ENCODE measurements around the gene MSH2. TPM values are rescaled to one million over a fixed set of nuclear protein-coding genes. Genes with fewer than 3 reads are reported as not detected.

The MSH2 gene
- total RNA-seq, 1 donor from 2014 or later: 38.1 TPM

DNA sequence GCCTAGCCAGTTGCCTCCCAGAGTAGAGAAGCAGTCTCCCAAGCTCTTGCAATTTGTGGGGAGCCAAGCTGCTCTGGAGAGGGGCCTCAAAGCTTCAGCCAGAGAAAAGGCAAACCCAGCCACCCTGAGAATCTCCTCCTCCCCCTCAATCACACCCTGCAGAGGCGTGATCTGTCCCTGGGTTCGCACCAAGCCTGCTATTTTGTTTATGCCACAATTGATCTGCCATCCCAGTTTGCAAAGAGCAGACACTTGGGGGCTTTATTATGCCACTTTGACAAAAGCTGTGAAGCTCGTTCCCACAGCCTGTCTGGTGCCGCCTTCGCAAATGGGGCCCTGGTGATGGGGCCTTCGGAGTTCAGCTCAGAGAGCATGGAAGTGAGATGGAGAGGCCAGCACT is 125.5 kb downstream of the MSH2 start:
- no peak overlapping the region for H3K4me3 ChIP-seq (ENCODE audit: low read depth, low read length)
- TF ChIP-seq, protein P1, sequence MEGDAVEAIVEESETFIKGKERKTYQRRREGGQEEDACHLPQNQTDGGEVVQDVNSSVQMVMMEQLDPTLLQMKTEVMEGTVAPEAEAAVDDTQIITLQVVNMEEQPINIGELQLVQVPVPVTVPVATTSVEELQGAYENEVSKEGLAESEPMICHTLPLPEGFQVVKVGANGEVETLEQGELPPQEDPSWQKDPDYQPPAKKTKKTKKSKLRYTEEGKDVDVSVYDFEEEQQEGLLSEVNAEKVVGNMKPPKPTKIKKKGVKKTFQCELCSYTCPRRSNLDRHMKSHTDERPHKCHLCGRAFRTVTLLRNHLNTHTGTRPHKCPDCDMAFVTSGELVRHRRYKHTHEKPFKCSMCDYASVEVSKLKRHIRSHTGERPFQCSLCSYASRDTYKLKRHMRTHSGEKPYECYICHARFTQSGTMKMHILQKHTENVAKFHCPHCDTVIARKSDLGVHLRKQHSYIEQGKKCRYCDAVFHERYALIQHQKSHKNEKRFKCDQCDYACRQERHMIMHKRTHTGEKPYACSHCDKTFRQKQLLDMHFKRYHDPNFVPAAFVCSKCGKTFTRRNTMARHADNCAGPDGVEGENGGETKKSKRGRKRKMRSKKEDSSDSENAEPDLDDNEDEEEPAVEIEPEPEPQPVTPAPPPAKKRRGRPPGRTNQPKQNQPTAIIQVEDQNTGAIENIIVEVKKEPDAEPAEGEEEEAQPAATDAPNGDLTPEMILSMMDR (conservative IDR thresholded peaks at IDR 0.05; ENCODE audit: low read depth, low read length): no peak
- DNase-seq (ENCODE audit: low read depth): no peak

DNA sequence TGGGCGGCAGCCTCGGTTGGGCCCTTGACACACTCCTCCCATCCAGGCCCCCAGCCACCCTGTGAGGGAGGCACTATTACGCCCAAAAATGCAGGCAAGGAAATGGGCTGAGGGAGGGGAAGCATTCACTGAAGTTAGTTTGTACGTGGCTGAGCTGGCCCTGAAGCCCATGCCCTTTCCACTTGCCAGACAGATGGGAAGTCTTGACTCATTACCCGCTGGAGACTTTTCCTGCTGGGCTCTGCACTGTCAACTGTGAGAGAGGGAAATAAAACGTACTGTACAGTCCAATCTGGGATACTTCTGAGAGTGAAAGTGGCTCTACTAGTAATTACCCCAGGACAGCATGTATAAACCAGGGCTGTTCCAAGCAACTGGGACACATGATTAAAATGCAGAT is 125.9 kb downstream of the MSH2 start:
- H3K4me3 ChIP-seq (ENCODE audit: low read depth, low read length): no peak overlapping the region
- DNase-seq (ENCODE audit: low read depth): no peak
- TF ChIP-seq, protein P1 (conservative IDR thresholded peaks at IDR 0.05; ENCODE audit: low read depth, low read length): no peak

DNA sequence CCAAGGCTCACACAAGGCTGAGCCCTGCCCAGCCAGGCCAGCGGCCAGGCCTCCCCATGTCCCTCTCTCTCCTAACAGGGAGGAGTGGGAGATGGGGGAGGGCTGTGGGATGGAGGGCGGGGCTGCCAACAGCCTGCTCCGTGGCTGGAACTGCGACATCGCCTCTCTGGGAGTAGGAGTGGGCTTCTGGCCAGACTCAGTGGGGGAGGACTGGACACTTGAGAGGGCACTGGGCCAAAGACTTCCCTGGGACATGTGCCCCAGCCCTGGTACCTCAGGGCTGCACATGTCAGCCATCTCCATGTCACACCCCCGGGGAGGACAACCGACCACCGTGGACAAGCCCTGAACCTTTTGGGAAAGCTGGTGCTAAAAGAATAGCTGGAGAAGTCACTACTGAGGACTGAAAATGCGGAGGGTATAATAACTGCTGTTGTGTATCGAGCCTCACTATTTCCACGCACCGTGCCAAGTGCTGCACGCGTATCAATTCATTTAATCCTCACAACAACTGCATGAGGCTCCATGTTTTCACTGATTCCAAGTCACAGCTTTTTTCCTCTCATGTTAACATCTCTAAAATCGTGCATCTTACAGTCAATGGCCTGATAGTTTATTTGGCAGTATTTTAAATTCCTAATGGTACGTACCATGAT is 127.3 kb downstream of the MSH2 start:
- DNase-seq (ENCODE audit: low read depth): no peak
- H3K4me3 ChIP-seq (ENCODE audit: low read depth, low read length): no peak overlapping the region
- TF ChIP-seq, protein P1 (conservative IDR thresholded peaks at IDR 0.05; ENCODE audit: low read depth, low read length): no peak

DNA sequence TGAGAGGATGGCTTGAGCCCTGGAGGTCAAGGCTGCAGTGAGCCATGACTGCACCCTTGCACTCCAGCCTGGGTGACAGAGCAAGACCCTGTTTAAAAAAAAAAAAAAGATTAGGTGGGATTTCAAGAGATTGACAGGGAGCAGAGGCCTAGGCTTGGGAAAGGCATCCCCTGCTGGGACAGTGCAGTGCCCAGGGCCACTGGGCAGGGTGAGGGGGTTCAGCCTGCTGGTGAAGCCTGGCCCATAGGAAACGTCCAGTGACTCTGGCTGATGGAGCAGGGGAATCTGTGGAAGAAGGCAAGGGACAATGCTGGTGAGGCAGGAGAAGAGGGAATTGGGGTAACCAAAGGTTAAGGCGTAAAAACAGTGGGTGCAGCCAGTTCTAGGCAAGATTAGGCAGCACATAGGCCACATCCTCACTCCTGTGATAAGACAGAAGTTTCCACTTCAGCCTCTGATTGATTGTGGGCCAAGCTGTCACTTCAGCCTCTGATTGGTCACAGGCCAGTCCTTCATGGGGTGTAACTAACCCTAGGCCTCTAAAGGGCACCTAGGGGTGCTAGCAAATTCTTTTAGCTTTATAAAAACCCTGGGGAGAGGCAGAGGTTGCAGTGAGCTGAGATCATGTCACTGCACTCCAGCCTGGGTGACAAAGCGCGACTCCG is 128.6 kb downstream of the MSH2 start:
- TF ChIP-seq, protein P1 (conservative IDR thresholded peaks at IDR 0.05; ENCODE audit: low read depth, low read length): no peak
- no peak overlapping the region for H3K4me3 ChIP-seq (ENCODE audit: low read depth, low read length)
- DNase-seq (ENCODE audit: low read depth): no peak

Other genes with a start within 250 kb of the MSH2 start
- 0.58 TPM in 1 of 2 replicates, not detected in the other for gene STPG4, start 247.8 kb upstream of the MSH2 start, total RNA-seq
- 834 and 1,112 TPM in 2 replicates for gene CALM2, start 226.6 kb upstream of the MSH2 start, total RNA-seq
- 85.9 and 167 TPM in 2 replicates for gene EPCAM, start 33.8 kb upstream of the MSH2 start, total RNA-seq
- under 0.01 and 0.12 TPM in 2 replicates for gene KCNK12, start 167.8 kb downstream of the MSH2 start, total RNA-seq